H1 (cell line): ENCODE measurements around the gene PRKAB1. TPM values are rescaled to one million over a fixed set of nuclear protein-coding genes. Genes with fewer than 3 reads are reported as not detected.
A peak's percentile ranks its signal among the peaks of the same experiment; 100 is the strongest.

Source experiments
- CTCF ChIA-PET: fragments of 300-600 bp; sonication (Branson Sonifier 250); formaldehyde crosslinking; loops from one replicate; lab custom pipeline; 2021; ENCODE audit not compliant: partially characterized antibody; lab: Charles Lee
- POLR2A ChIA-PET: fragments of 300-600 bp; sonication (Branson Sonifier 250); formaldehyde crosslinking; loops from one replicate; lab custom pipeline; 2021; ENCODE audit warnings: inconsistent platforms; ENCODE audit not compliant: partially characterized antibody; lab: Charles Lee
- DNase-seq, 2 experiments: peaks; one replicate each; pipeline versions ENCODE4 v3.0.0 to v3.0.0-alpha.2; 2010 to 2022; ENCODE audit warnings: low spot score in 2 of 2, low read depth in 1 of 2, mixed read lengths in 1 of 2
- FAIRE-seq: peaks from 2 replicates; lab custom pipeline; 2011; peaks lifted over from hg19 to GRCh38; lab: Jason Lieb, UNC
- H2AFZ ChIP-seq: 2 replicates; pipeline ENCODE4 v1.8.1; 2012; ENCODE audit warnings: low read length, inconsistent platforms
- H2AK5ac ChIP-seq: 2 replicates; pipeline ENCODE4 v1.6.1; 2013; ENCODE audit warnings: low read depth, low read length
- H2BK120ac ChIP-seq: replicated peaks from 2 replicates; pipeline ENCODE3; 2013; ENCODE audit warnings: low read depth, low read length, inconsistent platforms
- H2BK12ac ChIP-seq: 2 replicates; pipeline ENCODE4 v1.6.1; 2013; ENCODE audit warnings: low read depth, low read length
- H2BK15ac ChIP-seq: 2 replicates; pipeline ENCODE4 v1.6.1; 2013; ENCODE audit warnings: low read length
- H2BK20ac ChIP-seq: 2 replicates; pipeline ENCODE4 v1.6.1; 2013; ENCODE audit warnings: low read length
- H2BK5ac ChIP-seq: 2 replicates; pipeline ENCODE4 v1.6.1; 2013; ENCODE audit warnings: low read depth, low read length
- H3K14ac ChIP-seq: 2 replicates; pipeline ENCODE4 v1.6.1; 2013; ENCODE audit warnings: inconsistent platforms; ENCODE audit not compliant: insufficient read length
- H3K18ac ChIP-seq: 2 replicates; pipeline ENCODE4 v1.6.1; 2013; ENCODE audit warnings: low read length; ENCODE audit errors: extremely low read depth
- H3K23ac ChIP-seq: 2 replicates; pipeline ENCODE4 v1.6.1; 2013; ENCODE audit warnings: inconsistent platforms; ENCODE audit not compliant: insufficient read length
- H3K23me2 ChIP-seq: 2 replicates; pipeline ENCODE4 v1.6.1; 2013; ENCODE audit warnings: low read depth, low read length
- H3K27ac ChIP-seq: 2 replicates; pipeline ENCODE4 v1.6.1; 2011; ENCODE audit warnings: low read depth, low read length, inconsistent platforms
- H3K27me3 ChIP-seq, 4 experiments: replicated peaks in 1 of 4; 1 replicate in 1 of 4; 2 replicates in 3 of 4; pipeline versions ENCODE4 v1.6.1 to v1.8.1; 2011 to 2013; ENCODE audit warnings: low read length in 3 of 4, mild to moderate bottlenecking in 3 of 4, inconsistent platforms in 2 of 4, mixed read lengths in 2 of 4, moderate library complexity in 1 of 4; ENCODE audit not compliant: control insufficient read depth in 3 of 4, insufficient read depth in 3 of 4; ENCODE audit errors: extremely low read depth in 1 of 4
- H3K36me3 ChIP-seq, 4 experiments: 2 replicates each; pipeline versions ENCODE4 v1.6.1 to v1.8.1; 2011 to 2013; ENCODE audit warnings: mild to moderate bottlenecking in 4 of 4, low read length in 3 of 4, moderate library complexity in 2 of 4, control low read depth in 1 of 4, inconsistent platforms in 1 of 4; ENCODE audit not compliant: insufficient read depth in 4 of 4, control insufficient read depth in 2 of 4
- H3K4ac ChIP-seq: replicated peaks from 2 replicates; pipeline ENCODE3; 2013; ENCODE audit warnings: low read length, low read depth, mixed read lengths, inconsistent platforms; ENCODE audit not compliant: insufficient read length
- H3K4me1 ChIP-seq, 4 experiments: replicated peaks in 1 of 4; 1 replicate in 1 of 4; 2 replicates in 3 of 4; pipeline versions ENCODE4 v1.6.1 to v1.8.1; 2011 to 2013; ENCODE audit warnings: low read length in 3 of 4, inconsistent platforms in 2 of 4, mixed read lengths in 1 of 4; ENCODE audit not compliant: insufficient read depth in 4 of 4, control insufficient read depth in 3 of 4
- H3K4me2 ChIP-seq, 2 experiments: 2 replicates each; pipeline versions ENCODE4 v1.6.1 to v1.8.1; 2011 to 2013; ENCODE audit warnings: low read depth in 2 of 2, low read length in 2 of 2, control low read depth in 1 of 2, inconsistent platforms in 1 of 2, mild to moderate bottlenecking in 1 of 2; ENCODE audit not compliant: insufficient read depth in 1 of 2
- H3K4me3 ChIP-seq, 4 experiments: fragments of 200-600, 300-600 bp in 1 of 4; sonication (generic), shearing (Covaris generic), sonication (Bioruptor Twin) in 1 of 4; 2 replicates each; pipeline versions ENCODE4 v1.5.1 to v1.8.1; 2011 to 2016; ENCODE audit warnings: low read length in 4 of 4, low read depth in 3 of 4, control low read depth in 2 of 4, inconsistent platforms in 2 of 4, mild to moderate bottlenecking in 2 of 4, mixed read lengths in 1 of 4, moderate library complexity in 1 of 4; ENCODE audit not compliant: insufficient read depth in 2 of 4; ENCODE audit errors: extremely low read depth in 1 of 4
- H3K56ac ChIP-seq: replicated peaks from 2 replicates; pipeline ENCODE3; 2013; ENCODE audit warnings: low read depth, mild to moderate bottlenecking, mixed read lengths, low read length, inconsistent platforms; ENCODE audit not compliant: insufficient read length
- H3K79me1 ChIP-seq: 2 replicates; pipeline ENCODE4 v1.6.1; 2013; ENCODE audit warnings: low read depth, low read length, control low read depth
- H3K79me2 ChIP-seq, 2 experiments: 2 replicates each; pipeline versions ENCODE4 v1.6.1 to v1.8.1; 2012 to 2013; ENCODE audit warnings: low read length in 2 of 2, mild to moderate bottlenecking in 2 of 2, inconsistent platforms in 1 of 2; ENCODE audit not compliant: insufficient read depth in 2 of 2, control insufficient read depth in 1 of 2
- H3K9ac ChIP-seq, 4 experiments: replicated peaks in 1 of 4; 1 replicate in 1 of 4; 2 replicates in 3 of 4; pipeline versions ENCODE4 v1.6.1 to v1.8.1; 2011 to 2013; ENCODE audit warnings: low read depth in 3 of 4, low read length in 3 of 4, control low read depth in 2 of 4, mild to moderate bottlenecking in 2 of 4, moderate library complexity in 2 of 4, inconsistent platforms in 1 of 4; ENCODE audit errors: extremely low read depth in 1 of 4
- H3K9me3 ChIP-seq, 2 experiments: 2 replicates each; pipeline versions ENCODE4 v1.6.1 to v1.8.1; 2012 to 2013; ENCODE audit warnings: mild to moderate bottlenecking in 2 of 2, moderate library complexity in 2 of 2, control low read depth in 1 of 2, inconsistent platforms in 1 of 2, low read depth in 1 of 2, low read length in 1 of 2, mixed read lengths in 1 of 2; ENCODE audit not compliant: insufficient read depth in 2 of 2
- H4K20me1 ChIP-seq, 2 experiments: replicated peaks in 1 of 2; 2 replicates each; pipeline versions ENCODE3 to v1.8.1; 2011 to 2013; ENCODE audit warnings: inconsistent platforms in 2 of 2, low read length in 2 of 2, mild to moderate bottlenecking in 1 of 2; ENCODE audit not compliant: insufficient read depth in 2 of 2, control insufficient read depth in 1 of 2
- H4K5ac ChIP-seq: 2 replicates; pipeline ENCODE4 v1.6.1; 2013; ENCODE audit warnings: low read length, low read depth, mixed read lengths, inconsistent platforms; ENCODE audit not compliant: insufficient read length
- H4K8ac ChIP-seq: 2 replicates; pipeline ENCODE4 v1.8.0; 2013; ENCODE audit warnings: mild to moderate bottlenecking, moderate library complexity, low read length, inconsistent platforms; ENCODE audit not compliant: insufficient read depth; ENCODE audit errors: extremely low read depth
- H4K91ac ChIP-seq: replicated peaks from 2 replicates; pipeline ENCODE3; 2013; ENCODE audit warnings: low read length, mixed read lengths, inconsistent platforms; ENCODE audit not compliant: insufficient read length
- BCL11A ChIP-seq, 2 experiments: IDR thresholded peaks; one replicate each; pipeline ENCODE4 v1.6.1; 2011; ENCODE audit warnings: low read depth in 2 of 2, low read length in 2 of 2, mild to moderate bottlenecking in 2 of 2
- BRCA1 ChIP-seq: IDR thresholded peaks from 2 replicates; pipeline ENCODE4 v1.6.1; 2012; ENCODE audit warnings: low read depth, low read length, improper control_type of control experiment
- CBX8 ChIP-seq: fragments of 300-800, 300-1000 bp; sonication (generic); IDR thresholded peaks from 2 replicates; pipeline ENCODE4 v1.7.1; 2016; ENCODE audit warnings: low read depth, low read length, borderline replicate concordance
- CHD1 ChIP-seq: IDR thresholded peaks from 2 replicates; pipeline ENCODE4 v1.6.1; 2012; ENCODE audit warnings: low read depth, low read length, improper control_type of control experiment
- HDAC6 ChIP-seq: IDR thresholded peaks from one replicate; pipeline ENCODE4 v1.7.1; 2012; ENCODE audit warnings: low read depth, mild to moderate bottlenecking, inconsistent platforms, low read length, moderate library complexity
- JUND ChIP-seq: IDR thresholded peaks from 2 replicates; pipeline ENCODE4 v1.6.1; 2011; ENCODE audit warnings: mild to moderate bottlenecking, improper control_type of control experiment, low read length
- KDM4A ChIP-seq: IDR thresholded peaks from one replicate; pipeline ENCODE4 v1.7.1; 2012; ENCODE audit warnings: low read depth, mild to moderate bottlenecking, moderate library complexity, low read length, inconsistent platforms; ENCODE audit not compliant: severe bottlenecking
- MAX ChIP-seq: IDR thresholded peaks from 2 replicates; pipeline ENCODE4 v1.6.1; 2012; ENCODE audit warnings: inconsistent platforms
- POLR2A ChIP-seq, 2 experiments: IDR thresholded peaks; 1 replicate in 1 of 2; 2 replicates in 1 of 2; pipeline ENCODE4 v1.6.1; 2011; ENCODE audit warnings: low read depth in 2 of 2, low read length in 2 of 2, mild to moderate bottlenecking in 2 of 2; ENCODE audit errors: control extremely low read depth in 1 of 2
- POU5F1 ChIP-seq: IDR thresholded peaks from 2 replicates; pipeline ENCODE4 v1.6.1; 2011; ENCODE audit warnings: low read depth, mild to moderate bottlenecking, low read length, moderate library complexity
- TAF7 ChIP-seq: optimal IDR thresholded peaks from 2 replicates; pipeline ENCODE3; 2011; ENCODE audit warnings: low read depth, mild to moderate bottlenecking, inconsistent platforms, low read length, moderate library complexity, borderline replicate concordance
- TCF12 ChIP-seq: IDR thresholded peaks from 2 replicates; pipeline ENCODE4 v1.6.1; 2011; ENCODE audit warnings: low read depth, mild to moderate bottlenecking, low read length
- WGBS, 2 experiments: shearing (Covaris generic) in 1 of 2; methylation state at CpG; one replicate each; pipeline versions ENCODE4 v1.1.6 to v1.1.7; 2013 to 2015; ENCODE audit warnings: low lambda C conversion rate in 2 of 2, mixed read lengths in 2 of 2, inconsistent platforms in 1 of 2, low coverage in 1 of 2, missing lambda C conversion rate in 1 of 2; ENCODE audit not compliant: insufficient replicate concordance in 2 of 2, insufficient coverage in 1 of 2, insufficient read length in 1 of 2; ENCODE audit errors: extremely low coverage in 1 of 2, missing lambda C conversion rate in 1 of 2; 5-methylcytosine and 5-hydroxymethylcytosine counted together
- polyA plus RNA-seq, 7 experiments: library from polyadenylated mRNA; depleted of rRNA in 3 of 7; stranded (reverse) in 5 of 7; unstranded in 2 of 7; fragments of >200 nt in 5 of 7; fragments of 200-250 nt in 2 of 7; gene quantifications; 1 replicate in 5 of 7; 2 replicates in 1 of 7; 4 replicates in 1 of 7; pipeline versions ENCODE4 v1.2.1 to v1.2.3, GENCODE V29; 2011 to 2013; ENCODE audit warnings: missing spikeins in 2 of 7, mixed read lengths in 2 of 7
- total RNA-seq: library from RNA; stranded (reverse); fragmentation: NEBNext Ultra II Directional; extraction: Animal tissue kit (Norgen Biotek cat#: 25700); gene quantifications from 2 replicates; pipeline ENCODE4 v1.2.1, GENCODE V29; 2021

PRKAB1 gene
- total and polyA plus RNA-seq, 2 of the 8 experiments (the other 6 are each of a cell fraction or from before 2014, with no cell fraction given), result 24.0 to 32.1 TPM

DNA sequence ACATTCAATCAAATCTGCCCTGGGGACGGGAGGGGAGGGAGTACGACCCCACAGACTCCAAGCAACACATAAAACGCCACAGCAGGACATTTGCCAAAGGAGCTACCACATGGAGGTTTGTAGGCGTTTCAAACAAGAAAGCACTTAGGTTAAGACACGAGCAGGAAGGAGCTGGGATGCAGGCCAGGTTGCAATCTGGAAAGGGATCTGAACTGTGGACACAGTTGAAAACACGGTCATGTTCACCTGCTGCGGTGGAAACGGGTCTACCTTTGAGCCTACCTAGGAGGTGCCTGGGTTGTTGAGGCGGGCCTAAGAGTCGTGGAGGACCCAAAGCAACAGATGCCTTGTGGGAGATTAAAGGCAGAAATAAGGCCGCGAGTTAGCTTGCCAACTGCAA, 18.4 kb downstream of the PRKAB1 start:
- Histone ChIP-seq H2BK12ac (no peak overlapping the region), H3K9me3 (no peaks in the 10 kb centered on the region; a peak in 1 of 4 replicates), H3K27me3 (no peaks in the 10 kb centered on the region), H3K79me2 (no peaks in the 10 kb centered on the region), H3K9ac (no peak overlapping the region), H3K4ac (no peak overlapping the region), H3K23ac (no peak overlapping the region), H3K27ac (no peak overlapping the region), H3K36me3 (peaks cover 6 to 25% (median 10%) of the 10 kb centered on the region in 4 experiments; a peak in 7 of 8 replicates), H4K91ac (no peak overlapping the region), H2AFZ (no peak overlapping the region), H3K14ac (no peak overlapping the region), H3K4me3 (no peak overlapping the region), H2BK20ac (no peak overlapping the region), H4K8ac (peak overlapping the region; percentile 43; the same call in 1 of the 2 replicates), H4K5ac (no peak overlapping the region), H2BK5ac (no peak overlapping the region), H3K56ac (no peak overlapping the region), H3K4me2 (no peak overlapping the region)
- ChIA-PET POLR2A (interaction anchor here (1.5 kb wide), 1 partner anchor 10 kb away, joined by 6 read pairs; no protein-coding TSS in a partner anchor), CTCF (interaction anchor here (1.2 to 1.3 kb wide), 2 partner anchors 9 to 21 kb away, joined by 3 to 5 read pairs; no protein-coding TSS in a partner anchor)
- DNase-seq (no peak), FAIRE-seq (no peak)
- WGBS, 2 experiments, result 91% methylated on average over 12 of the region's 12 CpGs; no CpG with 5 or more reads in 1 of the 2 experiments
- TF ChIP-seq POLR2A (IDR thresholded peaks at IDR 0.05; ENCODE audit: control extremely low read depth in 1 of 2, low read depth in 2 of 2, low read length in 2 of 2) (no peak), TCF12 (no peak), BCL11A (IDR thresholded peaks at IDR 0.05; ENCODE audit: low read depth in 2 of 2, low read length in 2 of 2) (no peak), JUND (no peak), POU5F1 (no peak), TAF7 (no peak), CHD1 (no peak), CBX8 (no peak), HDAC6 (no peak), BRCA1 (no peak), MAX (no peak), KDM4A (no peak)
- TF ChIP-seq, all 59 proteins: peak for 0
- H3K79me1 ChIP-seq, result no peaks in the 10 kb centered on the region; the same call in 1 of the 2 replicates
- no peak overlapping the region for H3K18ac ChIP-seq
- H2AK5ac ChIP-seq, result no peak overlapping the region
- no peaks in the 10 kb centered on the region for H3K4me1 ChIP-seq
- H2BK15ac ChIP-seq, result no peak overlapping the region
- no peak overlapping the region for H2BK120ac ChIP-seq
- no peaks in the 10 kb centered on the region for H4K20me1 ChIP-seq
- no peaks in the 10 kb centered on the region for H3K23me2 ChIP-seq
